ENCODE measurements around the gene PDK3.

PDK3 gene

GRCh38 chrX:24520472-24520871 is 55.4 kb downstream of the PDK3 start:
- TF ChIP-seq CTCF (conservative IDR thresholded peaks at IDR 0.05) = no peak
- no peak overlapping the region for H3K27ac ChIP-seq

- TF ChIP-seq CTCF (conservative IDR thresholded peaks at IDR 0.05) = no peak
- H3K27ac ChIP-seq = no peak overlapping the region
These were observed 60.4 kb downstream of the PDK3 start for GRCh38 chrX:24525455-24525854.

GRCh38 chrX:24526616-24527015 is 61.5 kb downstream of the PDK3 start:
- TF ChIP-seq CTCF (conservative IDR thresholded peaks at IDR 0.05) = no peak
- no peak overlapping the region for H3K27ac ChIP-seq

- H3K27ac ChIP-seq = no peak overlapping the region
- no peak for TF ChIP-seq CTCF (conservative IDR thresholded peaks at IDR 0.05)
These were observed 63.5 kb downstream of the PDK3 start for GRCh38 chrX:24528605-24529004.

- no peak for TF ChIP-seq CTCF (conservative IDR thresholded peaks at IDR 0.05)
- no peak overlapping the region for H3K27ac ChIP-seq
These were observed 71.5 kb downstream of the PDK3 start for GRCh38 chrX:24536551-24536950.

- no peak for TF ChIP-seq CTCF (conservative IDR thresholded peaks at IDR 0.05)
- H3K27ac ChIP-seq = no peak overlapping the region
These were observed 77.7 kb downstream of the PDK3 start for GRCh38 chrX:24542756-24543155.

- H3K27ac ChIP-seq = no peak overlapping the region
- no peak for TF ChIP-seq CTCF (conservative IDR thresholded peaks at IDR 0.05)
These were observed 82.9 kb downstream of the PDK3 start for GRCh38 chrX:24547961-24548360.

GRCh38 chrX:24550166-24550565 is 85.1 kb downstream of the PDK3 start:
- no peak for TF ChIP-seq CTCF (conservative IDR thresholded peaks at IDR 0.05)
- H3K27ac ChIP-seq = no peak overlapping the region
